ENCODE results near the gene COA5. TPM values are rescaled to one million over a fixed set of nuclear protein-coding genes. Genes with fewer than 3 reads are reported as not detected.

COA5 gene
- total and polyA plus RNA-seq, 2 experiments from 2014 or later: 64.0 to 88.8 TPM

DNA sequence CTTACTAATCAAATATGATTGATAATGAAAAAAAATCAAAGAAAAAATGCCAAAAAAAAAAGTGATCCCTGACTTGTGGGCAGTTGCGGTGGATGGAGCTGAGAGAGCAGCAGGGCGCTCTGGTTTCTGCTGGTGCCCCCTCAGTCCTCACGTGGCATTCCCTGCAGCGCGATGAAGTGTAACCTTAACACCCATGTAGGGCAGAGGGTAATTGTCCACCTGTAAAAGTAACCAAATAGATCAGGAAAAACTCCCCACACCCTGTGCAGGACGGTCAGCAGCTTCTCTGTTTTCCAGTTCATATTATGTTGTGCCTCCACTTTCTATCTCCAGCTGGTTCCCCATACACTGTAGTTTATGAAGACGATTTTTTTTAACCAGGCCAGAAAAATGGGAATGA is 25.0 kb downstream of the COA5 start:
- no peak for DNase-seq (ENCODE audit: low read depth in 1 of 2, low spot score in 1 of 2)
- peaks cover 6% of the 10 kb centered on the region for H3K36me3 ChIP-seq
- no peak overlapping the region for H3K27ac ChIP-seq
- TF ChIP-seq, protein P1, sequence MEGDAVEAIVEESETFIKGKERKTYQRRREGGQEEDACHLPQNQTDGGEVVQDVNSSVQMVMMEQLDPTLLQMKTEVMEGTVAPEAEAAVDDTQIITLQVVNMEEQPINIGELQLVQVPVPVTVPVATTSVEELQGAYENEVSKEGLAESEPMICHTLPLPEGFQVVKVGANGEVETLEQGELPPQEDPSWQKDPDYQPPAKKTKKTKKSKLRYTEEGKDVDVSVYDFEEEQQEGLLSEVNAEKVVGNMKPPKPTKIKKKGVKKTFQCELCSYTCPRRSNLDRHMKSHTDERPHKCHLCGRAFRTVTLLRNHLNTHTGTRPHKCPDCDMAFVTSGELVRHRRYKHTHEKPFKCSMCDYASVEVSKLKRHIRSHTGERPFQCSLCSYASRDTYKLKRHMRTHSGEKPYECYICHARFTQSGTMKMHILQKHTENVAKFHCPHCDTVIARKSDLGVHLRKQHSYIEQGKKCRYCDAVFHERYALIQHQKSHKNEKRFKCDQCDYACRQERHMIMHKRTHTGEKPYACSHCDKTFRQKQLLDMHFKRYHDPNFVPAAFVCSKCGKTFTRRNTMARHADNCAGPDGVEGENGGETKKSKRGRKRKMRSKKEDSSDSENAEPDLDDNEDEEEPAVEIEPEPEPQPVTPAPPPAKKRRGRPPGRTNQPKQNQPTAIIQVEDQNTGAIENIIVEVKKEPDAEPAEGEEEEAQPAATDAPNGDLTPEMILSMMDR (IDR thresholded peaks at IDR 0.05; ENCODE audit: low read depth, low read length): no peak
- no peaks in the 10 kb centered on the region for H3K4me1 ChIP-seq (ENCODE audit: low read depth)
- no peak overlapping the region for H3K4me3 ChIP-seq
- no peaks in the 10 kb centered on the region for H3K27me3 ChIP-seq
- no peaks in the 10 kb centered on the region for H3K9me3 ChIP-seq (ENCODE audit: low read depth)

DNA sequence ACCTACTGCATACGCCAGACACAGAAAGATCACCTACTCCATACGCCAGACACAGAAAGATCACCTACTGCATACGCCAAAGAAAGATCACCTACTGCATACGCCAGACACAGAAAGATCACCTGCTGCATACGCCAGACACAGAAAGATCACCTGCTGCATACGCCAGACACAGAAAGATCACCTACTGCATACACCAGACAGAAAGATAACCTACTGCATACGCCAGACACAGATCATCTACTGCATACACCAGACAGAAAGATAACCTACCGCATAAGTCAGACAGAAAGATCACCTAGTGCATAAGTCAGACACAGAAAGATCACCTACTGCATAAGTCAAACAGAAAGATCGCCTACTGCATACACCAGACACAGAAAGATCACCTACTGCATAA is 25.8 kb downstream of the COA5 start:
- Histone ChIP-seq H3K27me3 (no peaks in the 10 kb centered on the region), H3K4me3 (no peak overlapping the region), H3K4me1 (ENCODE audit: low read depth) (no peaks in the 10 kb centered on the region), H3K9me3 (ENCODE audit: low read depth) (no peaks in the 10 kb centered on the region), H3K36me3 (peaks cover 6% of the 10 kb centered on the region), H3K27ac (no peak overlapping the region)
- no peak for DNase-seq (ENCODE audit: low read depth in 1 of 2, low spot score in 1 of 2)
- TF ChIP-seq, protein P1 (IDR thresholded peaks at IDR 0.05; ENCODE audit: low read depth, low read length): no peak

DNA sequence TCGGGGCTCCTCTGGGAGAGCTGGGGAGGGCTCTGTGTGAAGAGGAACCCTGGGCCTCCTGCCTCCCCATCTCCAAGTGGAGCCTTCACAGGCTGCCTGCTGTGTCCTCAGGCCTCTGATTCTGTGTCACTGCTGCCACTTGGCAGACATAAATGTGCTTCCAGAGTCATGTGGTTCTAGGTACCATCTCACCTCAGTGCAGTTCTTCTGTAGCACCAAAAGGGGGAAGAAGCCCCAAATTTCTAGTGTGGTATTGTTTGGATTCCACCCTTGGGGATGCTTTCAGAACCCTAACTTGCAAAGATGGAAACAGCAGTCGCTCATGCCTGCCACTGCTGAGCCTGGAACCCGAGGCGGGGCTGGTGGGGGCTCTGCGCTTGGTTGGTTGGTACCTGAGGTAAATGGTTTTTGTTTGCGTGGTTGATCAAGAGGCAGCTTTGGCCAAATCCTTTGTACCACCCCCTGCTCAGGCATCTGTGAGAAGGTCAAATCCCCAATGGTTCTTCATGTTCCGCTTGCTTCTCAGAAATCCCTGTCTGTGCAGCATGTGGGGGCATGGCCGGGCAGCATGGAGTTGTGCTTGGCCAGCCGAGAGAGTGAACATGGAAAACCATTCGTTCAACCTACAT is 27.5 kb downstream of the COA5 start:
- no peak overlapping the region for H3K27ac ChIP-seq
- H3K9me3 ChIP-seq (ENCODE audit: low read depth): no peaks in the 10 kb centered on the region
- H3K27me3 ChIP-seq: no peaks in the 10 kb centered on the region
- DNase-seq (ENCODE audit: low read depth in 1 of 2, low spot score in 1 of 2): no peak
- TF ChIP-seq, protein P1 (IDR thresholded peaks at IDR 0.05; ENCODE audit: low read depth, low read length): no peak
- no peaks in the 10 kb centered on the region for H3K4me1 ChIP-seq (ENCODE audit: low read depth)
- H3K4me3 ChIP-seq: no peak overlapping the region
- H3K36me3 ChIP-seq: peaks cover 6% of the 10 kb centered on the region

DNA sequence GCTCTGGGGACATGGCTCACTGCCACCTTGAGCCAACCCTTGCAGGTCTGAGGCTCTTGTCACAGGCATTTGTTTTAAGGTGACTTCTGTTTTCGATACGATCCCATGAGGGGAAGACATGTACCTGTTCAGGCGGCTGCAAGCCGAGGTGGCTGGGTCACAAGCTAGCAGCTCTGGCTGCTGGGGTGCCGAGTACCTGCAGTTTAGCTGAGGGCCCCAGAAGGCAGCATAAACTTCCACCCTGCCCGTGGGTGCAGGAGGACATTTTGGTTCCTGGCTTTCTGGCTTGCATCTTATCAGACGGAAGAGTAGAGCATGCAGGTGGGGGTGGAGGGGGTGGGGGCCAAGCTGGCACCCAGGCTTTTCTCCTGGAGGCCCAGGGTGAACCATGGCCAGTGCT is 28.4 kb downstream of the COA5 start:
- Histone ChIP-seq H3K4me1 (ENCODE audit: low read depth) (no peaks in the 10 kb centered on the region), H3K36me3 (peaks cover 6% of the 10 kb centered on the region), H3K27me3 (no peaks in the 10 kb centered on the region), H3K9me3 (ENCODE audit: low read depth) (no peaks in the 10 kb centered on the region), H3K4me3 (no peak overlapping the region), H3K27ac (no peak overlapping the region)
- DNase-seq (ENCODE audit: low read depth in 1 of 2, low spot score in 1 of 2): no peak
- TF ChIP-seq, protein P1 (IDR thresholded peaks at IDR 0.05; ENCODE audit: low read depth, low read length): no peak

DNA sequence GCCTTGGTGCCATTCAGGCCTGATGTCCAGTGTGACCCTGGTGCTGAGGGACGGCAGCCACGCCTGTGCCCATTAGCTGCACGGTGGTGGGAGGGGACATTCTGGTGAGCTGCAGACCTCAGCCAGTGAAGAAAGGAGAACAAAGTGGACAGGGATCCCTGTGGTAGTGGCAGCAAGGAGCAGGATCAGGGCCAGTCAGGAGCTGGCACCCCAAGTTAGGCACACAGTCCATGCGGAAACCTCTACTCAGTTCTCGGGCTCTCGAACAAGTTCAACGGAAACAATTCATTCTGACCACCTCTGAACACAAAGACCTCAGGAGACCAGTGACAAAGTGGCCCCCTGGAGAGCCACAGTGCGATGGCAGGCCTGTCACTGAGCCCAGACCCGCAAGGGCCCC is 30.1 kb downstream of the COA5 start:
- TF ChIP-seq, protein P1 (IDR thresholded peaks at IDR 0.05; ENCODE audit: low read depth, low read length): no peak

More for the DNA sequence above, 30.1 kb downstream of the COA5 start:
- DNase-seq (ENCODE audit: low read depth in 1 of 2, low spot score in 1 of 2): no peak
- H3K27ac ChIP-seq: no peak overlapping the region
- H3K36me3 ChIP-seq: peaks cover 6% of the 10 kb centered on the region
- no peaks in the 10 kb centered on the region for H3K27me3 ChIP-seq
- H3K4me1 ChIP-seq (ENCODE audit: low read depth): no peaks in the 10 kb centered on the region
- no peaks in the 10 kb centered on the region for H3K9me3 ChIP-seq (ENCODE audit: low read depth)
- no peak overlapping the region for H3K4me3 ChIP-seq

All from cardiac muscle cell (in vitro differentiated cells and primary cell).